ENCODE measurements around the gene MRPS7.

- TF ChIP-seq, protein P1, sequence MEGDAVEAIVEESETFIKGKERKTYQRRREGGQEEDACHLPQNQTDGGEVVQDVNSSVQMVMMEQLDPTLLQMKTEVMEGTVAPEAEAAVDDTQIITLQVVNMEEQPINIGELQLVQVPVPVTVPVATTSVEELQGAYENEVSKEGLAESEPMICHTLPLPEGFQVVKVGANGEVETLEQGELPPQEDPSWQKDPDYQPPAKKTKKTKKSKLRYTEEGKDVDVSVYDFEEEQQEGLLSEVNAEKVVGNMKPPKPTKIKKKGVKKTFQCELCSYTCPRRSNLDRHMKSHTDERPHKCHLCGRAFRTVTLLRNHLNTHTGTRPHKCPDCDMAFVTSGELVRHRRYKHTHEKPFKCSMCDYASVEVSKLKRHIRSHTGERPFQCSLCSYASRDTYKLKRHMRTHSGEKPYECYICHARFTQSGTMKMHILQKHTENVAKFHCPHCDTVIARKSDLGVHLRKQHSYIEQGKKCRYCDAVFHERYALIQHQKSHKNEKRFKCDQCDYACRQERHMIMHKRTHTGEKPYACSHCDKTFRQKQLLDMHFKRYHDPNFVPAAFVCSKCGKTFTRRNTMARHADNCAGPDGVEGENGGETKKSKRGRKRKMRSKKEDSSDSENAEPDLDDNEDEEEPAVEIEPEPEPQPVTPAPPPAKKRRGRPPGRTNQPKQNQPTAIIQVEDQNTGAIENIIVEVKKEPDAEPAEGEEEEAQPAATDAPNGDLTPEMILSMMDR (IDR thresholded peaks at IDR 0.05), result peak in 2 of 3 donors; percentile 22 to 53
- TF ChIP-seq POLR2A (IDR thresholded peaks at IDR 0.05), result no peak
Measured at GRCh38 chr17:75270218-75270965, 8.7 kb downstream of the MRPS7 start.

Data from breast epithelium (tissue), 3 donors.